ENCODE measurements around the gene MAFG. TPM values are rescaled to one million over a fixed set of nuclear protein-coding genes. Genes with fewer than 3 reads are reported as not detected.

The MAFG gene
- total and polyA plus RNA-seq, 2 of the 13 experiments (the other 11 are each of a cell fraction or from before 2014, with no cell fraction given), result 14.5 to 20.0 TPM

DNA sequence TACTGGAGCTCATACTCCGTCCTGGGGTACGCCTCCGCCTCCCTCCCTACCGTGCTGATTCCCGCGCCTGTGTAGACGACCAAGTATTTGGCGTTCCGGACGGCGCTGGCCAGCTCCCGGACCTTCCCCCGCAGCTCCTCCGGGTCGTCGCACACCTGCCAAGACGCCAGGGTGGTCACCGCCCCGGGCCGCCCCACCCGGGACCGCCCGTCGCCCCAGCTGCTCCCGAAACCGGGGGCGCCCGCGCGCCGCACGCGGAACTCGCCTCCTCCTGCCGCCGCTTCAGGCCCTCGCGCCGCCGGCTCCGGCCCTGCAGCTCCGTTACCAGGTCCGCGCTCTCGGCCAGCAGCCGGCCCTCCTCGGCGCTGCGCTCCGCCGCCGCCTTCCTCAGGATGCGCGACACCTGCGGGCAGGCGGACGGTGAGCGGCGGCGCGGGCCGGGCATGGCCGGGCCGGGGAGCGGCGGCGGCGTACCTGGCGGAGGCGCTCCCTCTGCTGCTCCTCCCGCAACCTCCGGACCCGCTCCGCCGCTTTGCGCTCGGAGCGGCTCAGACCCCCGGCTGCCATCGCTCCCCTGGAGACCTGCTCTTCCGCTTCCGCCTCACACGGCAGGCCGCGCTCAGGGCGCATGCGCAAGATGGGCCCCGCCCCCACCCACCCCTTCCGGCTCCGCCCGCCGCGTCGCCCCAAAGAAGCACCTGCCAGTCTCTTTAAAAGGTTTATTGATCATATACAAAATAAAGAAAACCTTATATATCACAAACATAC is 9.8 kb downstream of the MAFG start, which contains the start of gene SIRT7 (continued):
- TF ChIP-seq ZFY (CRISPR knock-in tag; IDR thresholded peaks at IDR 0.05) (peak; percentile 65), MLLT10 (CRISPR knock-in tag; IDR thresholded peaks at IDR 0.05) (no peak), ZBTB20 (CRISPR knock-in tag; IDR thresholded peaks at IDR 0.05; ENCODE audit: borderline replicate concordance, low read depth) (no peak), ARNTL (CRISPR knock-in tag; IDR thresholded peaks at IDR 0.05) (no peak), BHLHE40 (IDR thresholded peaks at IDR 0.05; ENCODE audit: low read length) (no peak), MXI1 (IDR thresholded peaks at IDR 0.05; ENCODE audit: borderline replicate concordance, low read depth, low read length) (peak; percentile 69; the same call in 1 of the 3 replicates), TMF1 (CRISPR knock-in tag; IDR thresholded peaks at IDR 0.05; ENCODE audit: low read depth) (no peak), MIXL1 (CRISPR knock-in tag; IDR thresholded peaks at IDR 0.05) (no peak), ZNF660 (CRISPR knock-in tag; IDR thresholded peaks at IDR 0.05; ENCODE audit: borderline replicate concordance, low read depth) (no peak), ELF4 (CRISPR knock-in tag; IDR thresholded peaks at IDR 0.05; ENCODE audit: borderline replicate concordance) (no peak), ZNF607 (CRISPR knock-in tag; IDR thresholded peaks at IDR 0.05; ENCODE audit: borderline replicate concordance) (no peak; the same call in 1 of the 2 replicates), CBFB (CRISPR knock-in tag; IDR thresholded peaks at IDR 0.05) (no peak), ZC3H13 (CRISPR knock-in tag; IDR thresholded peaks at IDR 0.05) (peak; percentile 74; the same call in 1 of the 2 replicates), RXRB (CRISPR knock-in tag; IDR thresholded peaks at IDR 0.05; ENCODE audit: borderline replicate concordance) (peak; percentile 16; the same call in 1 of the 2 replicates), XBP1 (CRISPR knock-in tag; IDR thresholded peaks at IDR 0.05) (no peak), ZNF333 (CRISPR knock-in tag; IDR thresholded peaks at IDR 0.05; ENCODE audit: borderline replicate concordance) (no peak), ZNF354B (CRISPR knock-in tag; IDR thresholded peaks at IDR 0.05) (no peak), ZNF83 (CRISPR knock-in tag; IDR thresholded peaks at IDR 0.05; ENCODE audit: borderline replicate concordance) (no peak)
- TF ChIP-seq, protein P1, sequence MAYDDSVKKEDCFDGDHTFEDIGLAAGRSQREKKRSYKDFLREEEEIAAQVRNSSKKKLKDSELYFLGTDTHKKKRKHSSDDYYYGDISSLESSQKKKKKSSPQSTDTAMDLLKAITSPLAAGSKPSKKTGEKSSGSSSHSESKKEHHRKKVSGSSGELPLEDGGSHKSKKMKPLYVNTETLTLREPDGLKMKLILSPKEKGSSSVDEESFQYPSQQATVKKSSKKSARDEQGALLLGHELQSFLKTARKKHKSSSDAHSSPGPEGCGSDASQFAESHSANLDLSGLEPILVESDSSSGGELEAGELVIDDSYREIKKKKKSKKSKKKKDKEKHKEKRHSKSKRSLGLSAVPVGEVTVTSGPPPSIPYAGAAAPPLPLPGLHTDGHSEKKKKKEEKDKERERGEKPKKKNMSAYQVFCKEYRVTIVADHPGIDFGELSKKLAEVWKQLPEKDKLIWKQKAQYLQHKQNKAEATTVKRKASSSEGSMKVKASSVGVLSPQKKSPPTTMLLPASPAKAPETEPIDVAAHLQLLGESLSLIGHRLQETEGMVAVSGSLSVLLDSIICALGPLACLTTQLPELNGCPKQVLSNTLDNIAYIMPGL (CRISPR knock-in tag; IDR thresholded peaks at IDR 0.05; ENCODE audit: borderline replicate concordance in 1 of 2, low read depth in 1 of 2), result peak; percentile 10 to 45; a peak in 1 of 4 replicates
- TF ChIP-seq, protein P2, sequence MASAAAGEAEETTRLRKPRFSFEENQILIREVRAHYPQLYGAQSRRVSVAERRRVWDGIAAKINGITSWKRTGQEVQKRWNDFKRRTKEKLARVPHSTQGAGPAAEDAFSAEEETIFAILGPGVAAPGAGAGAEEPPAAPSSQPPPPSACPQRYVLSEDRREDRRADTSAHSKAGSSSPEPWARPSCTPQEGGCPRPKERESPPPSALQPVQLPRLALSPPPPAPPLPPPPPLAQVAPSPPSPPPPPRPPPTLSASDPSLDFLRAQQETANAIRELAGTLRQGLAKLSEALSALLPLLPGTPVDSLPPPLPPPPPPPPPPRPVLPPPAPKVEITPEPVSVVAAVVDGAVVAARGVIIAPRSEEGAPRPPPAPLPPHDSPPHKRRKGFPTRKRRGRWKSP (CRISPR knock-in tag; IDR thresholded peaks at IDR 0.05), result no peak
- TF ChIP-seq, protein P3, sequence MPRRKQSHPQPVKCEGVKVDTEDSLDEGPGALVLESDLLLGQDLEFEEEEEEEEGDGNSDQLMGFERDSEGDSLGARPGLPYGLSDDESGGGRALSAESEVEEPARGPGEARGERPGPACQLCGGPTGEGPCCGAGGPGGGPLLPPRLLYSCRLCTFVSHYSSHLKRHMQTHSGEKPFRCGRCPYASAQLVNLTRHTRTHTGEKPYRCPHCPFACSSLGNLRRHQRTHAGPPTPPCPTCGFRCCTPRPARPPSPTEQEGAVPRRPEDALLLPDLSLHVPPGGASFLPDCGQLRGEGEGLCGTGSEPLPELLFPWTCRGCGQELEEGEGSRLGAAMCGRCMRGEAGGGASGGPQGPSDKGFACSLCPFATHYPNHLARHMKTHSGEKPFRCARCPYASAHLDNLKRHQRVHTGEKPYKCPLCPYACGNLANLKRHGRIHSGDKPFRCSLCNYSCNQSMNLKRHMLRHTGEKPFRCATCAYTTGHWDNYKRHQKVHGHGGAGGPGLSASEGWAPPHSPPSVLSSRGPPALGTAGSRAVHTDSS (CRISPR knock-in tag; conservative IDR thresholded peaks at IDR 0.05), result no peak
- TF ChIP-seq, protein P4, sequence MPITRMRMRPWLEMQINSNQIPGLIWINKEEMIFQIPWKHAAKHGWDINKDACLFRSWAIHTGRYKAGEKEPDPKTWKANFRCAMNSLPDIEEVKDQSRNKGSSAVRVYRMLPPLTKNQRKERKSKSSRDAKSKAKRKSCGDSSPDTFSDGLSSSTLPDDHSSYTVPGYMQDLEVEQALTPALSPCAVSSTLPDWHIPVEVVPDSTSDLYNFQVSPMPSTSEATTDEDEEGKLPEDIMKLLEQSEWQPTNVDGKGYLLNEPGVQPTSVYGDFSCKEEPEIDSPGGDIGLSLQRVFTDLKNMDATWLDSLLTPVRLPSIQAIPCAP (CRISPR knock-in tag; IDR thresholded peaks at IDR 0.05; ENCODE audit: low read depth), result no peak
- TF ChIP-seq, protein P5, sequence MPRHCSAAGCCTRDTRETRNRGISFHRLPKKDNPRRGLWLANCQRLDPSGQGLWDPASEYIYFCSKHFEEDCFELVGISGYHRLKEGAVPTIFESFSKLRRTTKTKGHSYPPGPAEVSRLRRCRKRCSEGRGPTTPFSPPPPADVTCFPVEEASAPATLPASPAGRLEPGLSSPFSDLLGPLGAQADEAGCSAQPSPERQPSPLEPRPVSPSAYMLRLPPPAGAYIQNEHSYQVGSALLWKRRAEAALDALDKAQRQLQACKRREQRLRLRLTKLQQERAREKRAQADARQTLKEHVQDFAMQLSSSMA (CRISPR knock-in tag; IDR thresholded peaks at IDR 0.05), result 0 out of 2 replicates have a peak, but pooled peaks have one; percentile 20

Measured in HepG2 (cell line).